ENCODE measurements around the gene PRODH2.

The PRODH2 gene

GRCh38 chr19:35812220-35813042 lies at the start of gene PRODH2:
Gene PRODH2, minus strand, starts transcription at chr19:35812845. Its CDS starts 40 bp downstream, at chr19:35812805.
- DNase-seq = no peak

GRCh38 chr19:35861640-35862160 lies 49.1 kb upstream of the PRODH2 start:
- DNase-seq = no peak

- DNase-seq = no peak
Observed at GRCh38 chr19:35860818-35861639, 48.4 kb upstream of the PRODH2 start.

- no peak for DNase-seq
Observed at GRCh38 chr19:35860436-35860817, 47.8 kb upstream of the PRODH2 start.

GRCh38 chr19:35859414-35859813 lies 46.8 kb upstream of the PRODH2 start:
- DNase-seq = no peak

GRCh38 chr19:35858311-35858710 lies 45.7 kb upstream of the PRODH2 start:
- no peak for DNase-seq

GRCh38 chr19:35856546-35857149 lies 44.0 kb upstream of the PRODH2 start, which contains the start of gene KIRREL2:
Gene KIRREL2, plus strand, starts transcription at chr19:35856911. Its CDS starts 209 bp downstream, at chr19:35857120.
- DNase-seq = no peak

GRCh38 chr19:35853038-35853756 lies 40.6 kb upstream of the PRODH2 start:
- DNase-seq = no peak

GRCh38 chr19:35852029-35852780 lies 39.6 kb upstream of the PRODH2 start, which contains the start of gene NPHS1:
Gene NPHS1, minus strand, starts transcription at chr19:35852504. Its CDS starts 667 bp downstream, at chr19:35851837.
- DNase-seq = no peak

- DNase-seq = no peak
Observed at GRCh38 chr19:35851213-35852028, 38.8 kb upstream of the PRODH2 start.

- DNase-seq = no peak
Observed at GRCh38 chr19:35848919-35849505, 36.4 kb upstream of the PRODH2 start.

GRCh38 chr19:35848486-35848885 lies 35.8 kb upstream of the PRODH2 start:
- DNase-seq = no peak

GRCh38 chr19:35847911-35848310 lies 35.3 kb upstream of the PRODH2 start:
- DNase-seq = no peak

- no peak for DNase-seq
Observed at GRCh38 chr19:35846038-35846668, 33.5 kb upstream of the PRODH2 start.

- no peak for DNase-seq
Observed at GRCh38 chr19:35845215-35846037, 32.8 kb upstream of the PRODH2 start.

- DNase-seq = no peak
Observed at GRCh38 chr19:35844482-35845214, 32.0 kb upstream of the PRODH2 start.

GRCh38 chr19:35843676-35844481 lies 31.2 kb upstream of the PRODH2 start:
- DNase-seq = no peak

Measured in NCI-H2107 (cell line).